AG09309 (cell line): ENCODE results near the gene SLC4A4.

Source experiments
- DNase-seq: peaks from one replicate; pipeline ENCODE4 v3.0.0-alpha.2; 2010; ENCODE audit warnings: low read depth
- H3K4me3 ChIP-seq: 2 replicates; pipeline ENCODE4 v1.5.1; 2011; ENCODE audit warnings: mild to moderate bottlenecking, low read depth, low read length, moderate library complexity; ENCODE audit not compliant: control insufficient read depth
- TF ChIP-seq, protein P1 (sequence below): IDR thresholded peaks from 2 replicates; pipeline ENCODE4 v1.5.1; 2011; ENCODE audit warnings: mild to moderate bottlenecking, low read depth, low read length, inconsistent platforms; ENCODE audit not compliant: insufficient read depth, control insufficient read depth; ENCODE audit errors: missing control alignments

The SLC4A4 gene

DNA sequence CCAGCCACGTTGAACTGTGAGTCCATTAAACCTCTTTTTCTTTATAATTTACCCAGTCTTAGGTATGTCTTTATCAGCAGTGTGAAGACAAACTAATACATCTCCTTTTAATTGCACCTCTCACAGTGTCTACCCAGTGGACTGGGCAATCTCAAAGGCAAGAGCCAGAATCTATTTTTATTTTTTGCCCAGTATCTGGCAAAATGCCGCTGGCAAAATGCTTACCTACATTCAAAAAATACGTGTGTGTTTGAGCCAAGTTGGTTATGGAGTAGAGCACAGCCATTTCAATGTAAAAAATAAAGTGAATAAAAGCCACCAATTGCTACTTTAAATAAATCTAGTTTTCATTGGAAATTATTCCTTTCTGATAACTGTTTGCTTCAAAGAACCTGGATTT, 245.2 kb downstream of the SLC4A4 start:
- no peak overlapping the region for H3K4me3 ChIP-seq
- DNase-seq: no peak
- TF ChIP-seq, protein P1, sequence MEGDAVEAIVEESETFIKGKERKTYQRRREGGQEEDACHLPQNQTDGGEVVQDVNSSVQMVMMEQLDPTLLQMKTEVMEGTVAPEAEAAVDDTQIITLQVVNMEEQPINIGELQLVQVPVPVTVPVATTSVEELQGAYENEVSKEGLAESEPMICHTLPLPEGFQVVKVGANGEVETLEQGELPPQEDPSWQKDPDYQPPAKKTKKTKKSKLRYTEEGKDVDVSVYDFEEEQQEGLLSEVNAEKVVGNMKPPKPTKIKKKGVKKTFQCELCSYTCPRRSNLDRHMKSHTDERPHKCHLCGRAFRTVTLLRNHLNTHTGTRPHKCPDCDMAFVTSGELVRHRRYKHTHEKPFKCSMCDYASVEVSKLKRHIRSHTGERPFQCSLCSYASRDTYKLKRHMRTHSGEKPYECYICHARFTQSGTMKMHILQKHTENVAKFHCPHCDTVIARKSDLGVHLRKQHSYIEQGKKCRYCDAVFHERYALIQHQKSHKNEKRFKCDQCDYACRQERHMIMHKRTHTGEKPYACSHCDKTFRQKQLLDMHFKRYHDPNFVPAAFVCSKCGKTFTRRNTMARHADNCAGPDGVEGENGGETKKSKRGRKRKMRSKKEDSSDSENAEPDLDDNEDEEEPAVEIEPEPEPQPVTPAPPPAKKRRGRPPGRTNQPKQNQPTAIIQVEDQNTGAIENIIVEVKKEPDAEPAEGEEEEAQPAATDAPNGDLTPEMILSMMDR: no peak

DNA sequence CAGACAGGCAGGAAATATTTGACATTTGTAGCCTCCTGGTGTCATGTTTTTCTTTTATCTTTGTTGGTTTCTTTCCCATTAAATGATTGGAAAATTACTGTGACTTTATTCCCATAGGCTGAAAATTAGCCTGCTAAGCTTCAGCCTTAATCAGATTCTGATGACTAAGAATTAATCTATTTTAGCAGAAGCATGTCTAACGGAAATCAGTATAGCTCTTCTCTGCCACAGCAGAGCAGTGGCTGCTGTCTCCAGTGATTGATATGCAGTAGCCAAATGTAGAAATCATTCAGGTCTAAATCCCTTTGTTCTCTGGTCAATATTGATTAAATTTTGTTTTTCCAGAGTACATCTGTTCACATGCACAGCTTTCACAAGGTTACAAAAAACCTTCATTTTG, 245.8 kb downstream of the SLC4A4 start:
- DNase-seq: no peak
- H3K4me3 ChIP-seq: no peak overlapping the region
- TF ChIP-seq, protein P1: no peak

DNA sequence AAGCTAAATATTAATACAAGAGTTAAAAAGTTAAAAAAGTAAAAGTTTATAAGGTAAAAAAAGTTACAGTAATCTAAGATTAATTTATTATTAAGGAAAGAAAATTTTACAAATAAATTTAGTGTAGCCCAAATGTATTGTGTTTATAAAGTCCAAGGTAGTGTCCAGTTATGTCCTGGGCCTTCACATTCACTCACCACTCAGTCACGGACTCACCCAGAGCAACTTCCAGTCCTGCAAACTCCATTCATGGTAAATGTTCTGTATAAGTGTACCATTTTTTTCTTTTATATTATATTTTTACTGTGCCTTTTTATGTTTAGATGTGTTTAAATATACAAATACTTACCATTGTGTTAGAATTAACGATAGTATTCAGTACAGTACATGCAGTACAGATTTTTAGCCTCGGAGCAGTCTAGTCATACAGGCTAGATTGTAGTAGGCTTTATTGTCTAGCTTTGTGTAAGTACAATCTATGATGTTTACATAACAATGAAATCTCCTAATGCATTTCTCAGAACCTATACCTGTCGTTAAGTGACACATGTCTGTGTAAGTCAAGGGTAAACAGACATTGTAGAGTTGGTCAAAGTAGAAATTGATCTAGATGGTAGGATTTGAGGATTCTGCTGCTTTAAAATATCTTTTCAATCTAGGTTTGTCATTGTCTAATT, 247.4 kb downstream of the SLC4A4 start:
- TF ChIP-seq, protein P1: no peak
- no peak overlapping the region for H3K4me3 ChIP-seq
- no peak for DNase-seq

DNA sequence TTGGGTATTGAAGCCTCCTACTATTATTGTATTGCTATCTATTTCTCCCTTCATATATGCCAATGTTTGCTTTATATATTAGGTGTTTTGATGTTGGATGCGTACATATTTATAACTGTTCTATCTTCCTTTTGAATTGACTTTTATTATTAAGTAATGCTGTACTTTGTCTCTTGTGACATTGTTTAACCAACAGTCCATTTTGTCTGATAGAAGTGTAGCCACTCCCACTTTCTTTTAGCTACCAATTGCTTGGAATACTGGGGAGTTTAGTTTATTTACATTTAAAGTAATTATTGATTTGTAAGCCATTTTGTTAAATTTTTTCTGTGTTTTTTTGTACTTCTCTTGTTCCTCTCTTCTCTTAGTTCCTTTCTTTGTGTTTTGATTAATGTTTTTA, 249.2 kb downstream of the SLC4A4 start:
- DNase-seq: no peak
- no peak overlapping the region for H3K4me3 ChIP-seq
- TF ChIP-seq, protein P1: no peak

DNA sequence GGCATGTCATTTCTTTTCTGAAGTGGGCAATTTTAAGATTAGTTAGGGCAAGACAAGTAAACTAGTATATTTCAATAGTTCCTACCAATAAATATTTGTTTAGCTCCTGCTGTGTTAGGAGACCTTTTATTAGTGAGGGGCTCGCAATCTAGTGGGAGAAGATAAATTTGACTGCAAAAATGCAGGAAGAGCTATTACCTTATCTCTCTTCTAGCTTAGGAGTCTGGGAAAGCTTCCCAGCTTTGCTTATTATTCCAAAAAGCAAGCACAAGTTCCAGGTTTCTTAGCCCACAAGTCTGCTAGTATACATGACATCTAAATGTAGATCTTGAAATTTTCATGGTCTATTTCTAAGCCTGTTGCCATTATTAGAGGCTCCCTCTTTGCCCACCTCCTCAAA, 254.0 kb downstream of the SLC4A4 start:
- no peak for DNase-seq
- TF ChIP-seq, protein P1: no peak
- H3K4me3 ChIP-seq: no peak overlapping the region

DNA sequence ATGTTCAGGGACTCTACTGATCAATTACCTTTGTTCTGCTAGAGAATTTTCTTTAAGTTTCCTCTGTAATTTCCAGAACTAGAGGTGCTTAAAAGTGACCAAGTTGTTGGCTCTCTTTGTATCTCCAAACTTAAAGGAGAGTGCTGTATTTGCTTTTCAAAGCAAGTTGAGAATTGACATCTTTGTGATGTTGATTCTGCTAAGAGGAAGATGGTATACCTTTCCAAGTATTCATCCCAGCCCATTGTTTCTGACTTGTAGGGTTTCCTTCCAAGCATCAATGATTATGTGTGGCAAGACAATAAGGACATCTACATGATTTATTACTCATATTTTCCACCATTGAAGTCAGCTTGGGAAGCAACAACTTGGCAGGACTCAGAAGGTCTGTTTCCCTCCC, 254.5 kb downstream of the SLC4A4 start:
- no peak for DNase-seq
- TF ChIP-seq, protein P1: no peak
- H3K4me3 ChIP-seq: no peak overlapping the region
